IMR-90 (cell line): Measurements from ENCODE around the gene ORAI1. TPM values are rescaled to one million over a fixed set of nuclear protein-coding genes. Genes with fewer than 3 reads are reported as not detected.

ENCODE experiments used
- ATAC-seq: fragments of 200-7000 bp; cut with Tn5 transposase; 2 replicates; pipeline ENCODE4 v1.9.1; 2020; ENCODE audit warnings: low read depth, mild to moderate bottlenecking, moderate library complexity
- BruUV-seq: library from RNA; stranded (reverse); fragments of 400-500 nt; replicated peaks from 2 replicates; lab custom pipeline; 2021; lab: Mats Ljungman, UMichigan
- CTCF ChIA-PET: fragments of 300-600 bp; formaldehyde crosslinking; extraction: SDS; loops from one replicate; lab custom pipeline; 2021; ENCODE audit warnings: antibody characterized with exemption; lab: Yijun Ruan, JAX
- POLR2A ChIA-PET: fragments of 300-600 bp; sonication (Branson Sonifier 250); formaldehyde crosslinking; loops from one replicate; lab custom pipeline; 2022; ENCODE audit warnings: antibody characterized with exemption; ENCODE audit not compliant: unreplicated experiment; lab: Charles Lee
- DNase-seq: peaks from one replicate; pipeline ENCODE4 v3.0.0; 2013
- H2AFZ ChIP-seq: replicated peaks from 2 replicates; pipeline ENCODE3; 2013; ENCODE audit warnings: low read length, mild to moderate bottlenecking; ENCODE audit not compliant: poor library complexity
- H2AK5ac ChIP-seq: 2 replicates; pipeline ENCODE4 v1.6.1; 2013; ENCODE audit warnings: low read depth, low read length, inconsistent platforms
- H2AK9ac ChIP-seq: replicated peaks from 2 replicates; pipeline ENCODE3; 2013; ENCODE audit warnings: mild to moderate bottlenecking, low read depth, low read length, moderate library complexity; ENCODE audit not compliant: poor library complexity
- H2BK120ac ChIP-seq: 2 replicates; pipeline ENCODE4 v1.6.1; 2013; ENCODE audit warnings: low read depth, low read length, inconsistent platforms
- H2BK15ac ChIP-seq: 3 replicates; pipeline ENCODE4 v1.6.1; 2013; ENCODE audit warnings: low read depth, low read length, inconsistent platforms
- H2BK20ac ChIP-seq: 2 replicates; pipeline ENCODE4 v1.6.1; 2013; ENCODE audit warnings: low read depth, mild to moderate bottlenecking, inconsistent platforms, low read length, moderate library complexity
- H2BK5ac ChIP-seq: 2 replicates; pipeline ENCODE4 v1.6.1; 2013; ENCODE audit warnings: mild to moderate bottlenecking, low read depth, low read length, inconsistent platforms; ENCODE audit not compliant: poor library complexity, severe bottlenecking
- H3K14ac ChIP-seq: replicated peaks from 2 replicates; pipeline ENCODE4 v1.6.1; 2013; ENCODE audit warnings: low read depth, low read length, inconsistent platforms
- H3K18ac ChIP-seq: 2 replicates; pipeline ENCODE4 v1.6.1; 2013; ENCODE audit warnings: low read depth, low read length, control low read depth
- H3K23ac ChIP-seq: 2 replicates; pipeline ENCODE4 v1.6.1; 2013; ENCODE audit warnings: low read depth, low read length, inconsistent platforms
- H3K27ac ChIP-seq: 2 replicates; pipeline ENCODE4 v1.5.1; 2013; ENCODE audit warnings: mild to moderate bottlenecking, control low read depth, low read length; ENCODE audit not compliant: insufficient read depth
- H3K27me3 ChIP-seq: 2 replicates; pipeline ENCODE4 v1.6.1; 2013; ENCODE audit warnings: low read length; ENCODE audit not compliant: control insufficient read depth, insufficient read depth
- H3K36me3 ChIP-seq: 2 replicates; pipeline ENCODE4 v1.6.1; 2013; ENCODE audit warnings: low read length, mixed read lengths; ENCODE audit not compliant: control insufficient read depth, insufficient read depth
- H3K4ac ChIP-seq: 2 replicates; pipeline ENCODE4 v1.6.1; 2013; ENCODE audit warnings: low read depth, low read length, inconsistent platforms
- H3K4me1 ChIP-seq: 2 replicates; pipeline ENCODE4 v1.6.1; 2013; ENCODE audit warnings: low read length, mixed read lengths; ENCODE audit not compliant: control insufficient read depth, insufficient read depth
- H3K4me2 ChIP-seq: 2 replicates; pipeline ENCODE4 v1.6.1; 2013; ENCODE audit warnings: low read depth, mild to moderate bottlenecking, control low read depth, low read length, moderate library complexity
- H3K4me3 ChIP-seq: 2 replicates; pipeline ENCODE4 v1.5.1; 2013; ENCODE audit warnings: low read depth, mild to moderate bottlenecking, control low read depth, low read length, moderate library complexity; ENCODE audit not compliant: insufficient read depth
- H3K56ac ChIP-seq: 2 replicates; pipeline ENCODE4 v1.6.1; 2013; ENCODE audit warnings: low read length, inconsistent platforms; ENCODE audit not compliant: insufficient read depth; ENCODE audit errors: extremely low read depth
- H3K79me1 ChIP-seq, 2 experiments: 2 replicates each; pipeline ENCODE4 v1.6.1; 2013; ENCODE audit warnings: low read length in 2 of 2, inconsistent platforms in 1 of 2, low read depth in 1 of 2
- H3K9ac ChIP-seq: 2 replicates; pipeline ENCODE4 v1.6.1; 2013; ENCODE audit warnings: low read depth, low read length, control low read depth
- H3K9me1 ChIP-seq: 2 replicates; pipeline ENCODE4 v1.6.1; 2013; ENCODE audit warnings: low read length, inconsistent platforms; ENCODE audit not compliant: insufficient read depth
- H3K9me3 ChIP-seq: 2 replicates; pipeline ENCODE4 v1.6.1; 2013; ENCODE audit warnings: low read length; ENCODE audit not compliant: control insufficient read depth, insufficient read depth
- H4K20me1 ChIP-seq: 2 replicates; pipeline ENCODE4 v1.6.1; 2013; ENCODE audit warnings: low read length, inconsistent platforms; ENCODE audit not compliant: insufficient read depth
- H4K5ac ChIP-seq: 2 replicates; pipeline ENCODE4 v1.6.1; 2013; ENCODE audit warnings: mild to moderate bottlenecking, low read depth, low read length, control low read depth
- H4K8ac ChIP-seq, 2 experiments: 2 replicates each; pipeline ENCODE4 v1.6.1; 2013; ENCODE audit warnings: low read depth in 2 of 2, low read length in 2 of 2, control low read depth in 1 of 2, inconsistent platforms in 1 of 2
- H4K91ac ChIP-seq: 2 replicates; pipeline ENCODE4 v1.6.1; 2013; ENCODE audit warnings: low read depth, low read length, inconsistent platforms; ENCODE audit not compliant: insufficient read depth
- FOS ChIP-seq: fragments of 150-350 bp; IDR thresholded peaks from 2 replicates; pipeline ENCODE4 v1.6.1; 2016; ENCODE audit warnings: low read depth, low read length
- MAZ ChIP-seq: IDR thresholded peaks from 2 replicates; pipeline ENCODE4 v1.6.1; 2012; ENCODE audit warnings: low read depth, mild to moderate bottlenecking, low read length, improper control_type of control experiment, moderate library complexity, borderline replicate concordance
- POLR2A ChIP-seq: IDR thresholded peaks from 2 replicates; pipeline ENCODE4 v1.6.1; 2012; ENCODE audit warnings: mild to moderate bottlenecking, low read depth, low read length
- RCOR1 ChIP-seq: IDR thresholded peaks from 2 replicates; pipeline ENCODE4 v1.6.1; 2012; ENCODE audit warnings: mild to moderate bottlenecking, low read length, improper control_type of control experiment; ENCODE audit not compliant: insufficient replicate concordance
- WGBS, 2 experiments: methylation state at CpG; one replicate each; pipeline versions ENCODE4 v1.1.5 to v1.1.7; 2013; ENCODE audit warnings: missing lambda C conversion rate in 2 of 2; ENCODE audit not compliant: insufficient read length in 1 of 2; ENCODE audit errors: extremely low coverage in 2 of 2; 5-methylcytosine and 5-hydroxymethylcytosine counted together
- dilution Hi-C: fragments of 300-500 bp; cut with HindIII; formaldehyde crosslinking; loops from one replicate; pipeline ENCODE4 v1.14.3; 2018; ENCODE audit warnings: low sequenced_read_pairs; ENCODE audit not compliant: unreplicated experiment
- in situ Hi-C: fragments of 300-500 bp; cut with MboI; formaldehyde crosslinking; loops from 3 replicates; pipeline ENCODE4 v1.14.3; 2019; ENCODE audit warnings: low sequenced_read_pairs, inconsistent platforms, mixed read lengths
- intact Hi-C: fragments of 100-400 bp; cut with micrococcal nuclease; formaldehyde crosslinking; loops from 2 replicates; pipeline ENCODE4 v1.10.0; 2022
- polyA plus RNA-seq, 3 experiments: library from polyadenylated mRNA; depleted of rRNA; stranded (reverse); fragments of >200 nt; gene quantifications; 2 replicates each; pipeline ENCODE4 v1.2.3, GENCODE V29; 2012; ENCODE audit warnings: low replicate concordance in 1 of 3
- total RNA-seq: library from RNA; depleted of rRNA; stranded (reverse); fragments of >200 nt; gene quantifications from 2 replicates; pipeline ENCODE4 v1.2.3, GENCODE V29; 2012

The ORAI1 gene
- total and polyA plus RNA-seq, 2 of the 4 experiments (the other 2 are of a cell fraction) = 3.9 to 22.7 TPM

DNA sequence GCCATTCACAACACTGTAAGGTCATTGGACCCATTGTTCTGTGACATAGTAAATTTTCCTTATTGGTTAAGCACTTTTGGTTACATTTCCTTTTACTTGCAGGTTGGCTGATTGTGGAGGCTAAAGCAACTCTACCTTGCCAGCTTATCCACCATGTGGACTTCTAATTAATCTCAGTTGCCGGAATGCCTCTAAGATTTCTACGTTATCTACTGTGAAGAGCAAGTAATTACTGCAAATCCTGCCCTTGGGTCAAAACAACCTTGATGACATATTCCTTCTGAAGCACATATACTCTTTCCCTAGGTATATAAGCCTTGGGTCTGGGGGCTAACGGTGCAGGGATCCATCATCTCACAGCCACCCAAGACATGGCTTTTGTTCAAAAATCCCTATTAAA is 62.6 kb downstream of the ORAI1 start:
- Histone ChIP-seq H3K4me1 (no peaks in the 10 kb centered on the region), H3K27me3 (peaks cover 2% of the 10 kb centered on the region; the same call in 1 of the 2 replicates), H2AK5ac (no peak overlapping the region), H2BK20ac (no peak overlapping the region), H3K56ac (no peak overlapping the region), H3K23ac (no peak overlapping the region), H3K4me2 (no peak overlapping the region), H3K79me1 (no peaks in the 10 kb centered on the region), H2BK5ac (no peak overlapping the region), H3K36me3 (no peaks in the 10 kb centered on the region), H3K14ac (no peak overlapping the region), H3K9ac (no peak overlapping the region), H2BK15ac (no peak overlapping the region), H4K20me1 (no peaks in the 10 kb centered on the region), H3K27ac (no peak overlapping the region), H4K8ac (no peak overlapping the region), H4K5ac (no peak overlapping the region), H4K91ac (no peak overlapping the region), H3K4ac (no peak overlapping the region), H3K9me1 (peaks cover 4% of the 10 kb centered on the region; the same call in 1 of the 2 replicates), H3K18ac (no peak overlapping the region), H3K4me3 (no peak overlapping the region), H2BK120ac (no peak overlapping the region), H2AK9ac (no peak overlapping the region), H3K9me3 (no peaks in the 10 kb centered on the region), H2AFZ (no peak overlapping the region)
- dilution Hi-C loops = no loop called here
- DNase-seq (no peak), ATAC-seq (no peak)
- TF ChIP-seq POLR2A = no peak
- TF ChIP-seq FOS = no peak
- no peak for TF ChIP-seq RCOR1
- no peak for TF ChIP-seq MAZ
- BruUV-seq = no TSS peak
- POLR2A ChIA-PET = no interaction called here
- in situ Hi-C loops = no loop called here
- no CpG with 5 or more reads among the region's 3 CpGs for WGBS, 2 experiments
- CTCF ChIA-PET = interaction anchor here (0.9 kb wide), 1 partner anchor 105 kb away, joined by 3 read pairs; no protein-coding TSS in a partner anchor
- intact Hi-C loops = no loop called here
